Activated T-cell treated with anti-CD3 and anti-CD28 coated beads for 4 hours (primary cell): Measurements from ENCODE around the gene IFNLR1.

Source experiments
- DNase-seq: peaks from one replicate; pipeline ENCODE4 v3.0.0-alpha.2; 2020

The IFNLR1 gene

GRCh38 chr1:24205345-24206082, 18.4 kb upstream of the IFNLR1 start:
- DNase-seq, result no peak

- DNase-seq, result no peak
Measured at GRCh38 chr1:24204116-24204515, 17.0 kb upstream of the IFNLR1 start.

- no peak for DNase-seq
Measured at GRCh38 chr1:24203404-24203803, 16.3 kb upstream of the IFNLR1 start.

- no peak for DNase-seq
Measured at GRCh38 chr1:24202987-24203386, 15.9 kb upstream of the IFNLR1 start.

GRCh38 chr1:24202556-24202955, 15.5 kb upstream of the IFNLR1 start:
- DNase-seq, result no peak

GRCh38 chr1:24201941-24202440, 14.9 kb upstream of the IFNLR1 start:
- peak; percentile 48 for DNase-seq

- peak; percentile 72 for DNase-seq
Measured at GRCh38 chr1:24199291-24199900, 12.3 kb upstream of the IFNLR1 start.

- no peak for DNase-seq
Measured at GRCh38 chr1:24198766-24199165, 11.7 kb upstream of the IFNLR1 start.

GRCh38 chr1:24195874-24196273, 8.8 kb upstream of the IFNLR1 start:
- DNase-seq, result no peak

- no peak for DNase-seq
Measured at GRCh38 chr1:24195136-24195535, 8.0 kb upstream of the IFNLR1 start.

- DNase-seq, result no peak
Measured at GRCh38 chr1:24193046-24193445, 6.0 kb upstream of the IFNLR1 start.

- DNase-seq, result peak; percentile 9
Measured at GRCh38 chr1:24191860-24192259, 4.8 kb upstream of the IFNLR1 start.

- no peak for DNase-seq
Measured at GRCh38 chr1:24190983-24191461, 3.9 kb upstream of the IFNLR1 start.

GRCh38 chr1:24189528-24189927, 2.4 kb upstream of the IFNLR1 start:
- peak; percentile 38 for DNase-seq

GRCh38 chr1:24186711-24186992, 437 bp downstream of the IFNLR1 start:
- DNase-seq, result no peak

- no peak for DNase-seq
Measured at GRCh38 chr1:24186031-24186710, 918 bp downstream of the IFNLR1 start.

GRCh38 chr1:24185076-24185475, 2.0 kb downstream of the IFNLR1 start:
- DNase-seq, result no peak

- no peak for DNase-seq
Measured at GRCh38 chr1:24182061-24182460, 5.0 kb downstream of the IFNLR1 start.

- DNase-seq, result no peak
Measured at GRCh38 chr1:24181619-24182018, 5.5 kb downstream of the IFNLR1 start.

GRCh38 chr1:24180676-24181075, 6.4 kb downstream of the IFNLR1 start:
- DNase-seq, result no peak

- DNase-seq, result no peak
Measured at GRCh38 chr1:24179251-24179840, 7.7 kb downstream of the IFNLR1 start.

- no peak for DNase-seq
Measured at GRCh38 chr1:24178407-24178806, 8.7 kb downstream of the IFNLR1 start.

GRCh38 chr1:24177161-24177560, 9.9 kb downstream of the IFNLR1 start:
- DNase-seq, result no peak
